ENCODE measurements around the gene PTPRJ.

Gene PTPRJ

GRCh38 chr11:48094643-48095339, 114.4 kb downstream of the PTPRJ start:
- H3K27ac ChIP-seq (ENCODE audit: low read depth, low read length): no peak overlapping the region
- H3K9me3 ChIP-seq (ENCODE audit: control insufficient read depth, insufficient read depth, low read length): no peaks in the 10 kb centered on the region
- peaks cover 7% of the 10 kb centered on the region for H3K27me3 ChIP-seq (ENCODE audit: control insufficient read depth, low read length)
- H3K4me1 ChIP-seq (ENCODE audit: control insufficient read depth, low read length): peaks cover 21% of the 10 kb centered on the region
- TF ChIP-seq CTCF (IDR thresholded peaks at IDR 0.05; ENCODE audit: low read depth, low read length, poor library complexity, severe bottlenecking): no peak
- TF ChIP-seq EZH2phosphoT487 (IDR thresholded peaks at IDR 0.05; ENCODE audit: borderline replicate concordance, low read length): no peak
- no peaks in the 10 kb centered on the region for H3K79me2 ChIP-seq (ENCODE audit: control insufficient read depth, low read length)
- H3K4me2 ChIP-seq (ENCODE audit: low read length): no peak overlapping the region
- H3K36me3 ChIP-seq (ENCODE audit: control insufficient read depth, low read length): no peaks in the 10 kb centered on the region
- H4K20me1 ChIP-seq (ENCODE audit: control insufficient read depth, insufficient read depth, low read depth, low read length): no peaks in the 10 kb centered on the region
- H3F3A ChIP-seq (ENCODE audit: control insufficient read depth, insufficient read depth): 0 out of 2 replicates have a peak, but pooled peaks cover 2% of the 10 kb centered on the region
- no peaks in the 10 kb centered on the region for H3K9me2 ChIP-seq (replicated peaks; ENCODE audit: control insufficient read depth, low read length)
- H3K4me3 ChIP-seq (ENCODE audit: low read length): no peak overlapping the region

DNA sequence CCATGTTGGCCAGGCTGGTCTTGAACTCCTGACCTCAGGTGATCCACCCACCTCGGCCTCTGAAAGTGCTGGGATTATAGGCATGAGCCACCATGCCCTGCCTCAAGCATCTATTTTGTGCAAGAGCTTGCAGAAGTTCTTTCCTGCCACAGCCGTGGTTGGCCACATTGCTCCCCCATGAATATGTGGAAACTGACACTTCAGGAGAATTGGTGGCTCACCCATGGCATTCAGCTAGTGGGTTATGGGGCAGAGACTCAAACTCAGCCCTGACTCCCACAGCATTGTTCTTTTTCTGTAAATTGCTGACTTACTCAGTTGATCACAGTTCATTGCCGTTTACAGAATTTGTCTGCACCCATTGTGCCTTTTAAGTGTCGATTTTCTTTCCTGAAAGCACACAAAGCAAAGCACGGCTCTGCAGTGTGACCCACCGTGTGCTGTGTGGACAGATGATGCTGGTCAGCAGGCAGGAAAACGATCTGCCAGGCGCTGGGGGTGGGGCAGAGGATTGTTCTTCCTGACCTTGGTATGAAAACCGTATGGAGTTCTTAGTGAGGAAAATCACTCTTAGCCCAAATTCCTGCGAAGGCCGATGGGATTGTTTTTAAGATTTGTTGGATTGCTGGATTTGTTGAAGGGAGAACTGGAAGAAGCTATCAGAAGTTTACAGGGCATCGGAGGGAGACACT, 115.6 kb downstream of the PTPRJ start:
- Histone ChIP-seq H3K9me3 (ENCODE audit: control insufficient read depth, insufficient read depth, low read length) (no peaks in the 10 kb centered on the region), H3K4me3 (ENCODE audit: low read length) (no peak overlapping the region), H3K79me2 (ENCODE audit: control insufficient read depth, low read length) (no peaks in the 10 kb centered on the region), H3F3A (ENCODE audit: control insufficient read depth, insufficient read depth) (0 out of 2 replicates have a peak, but pooled peaks cover 2% of the 10 kb centered on the region), H3K27me3 (ENCODE audit: control insufficient read depth, low read length) (peaks cover 7% of the 10 kb centered on the region), H3K4me2 (ENCODE audit: low read length) (no peak overlapping the region), H3K36me3 (ENCODE audit: control insufficient read depth, low read length) (no peaks in the 10 kb centered on the region), H3K9me2 (replicated peaks; ENCODE audit: control insufficient read depth, low read length) (no peaks in the 10 kb centered on the region), H3K27ac (ENCODE audit: low read depth, low read length) (no peak overlapping the region), H4K20me1 (ENCODE audit: control insufficient read depth, insufficient read depth, low read depth, low read length) (no peaks in the 10 kb centered on the region), H3K4me1 (ENCODE audit: control insufficient read depth, low read length) (peaks cover 21% of the 10 kb centered on the region)
- TF ChIP-seq EZH2phosphoT487 (IDR thresholded peaks at IDR 0.05; ENCODE audit: borderline replicate concordance, low read length) (no peak), CTCF (IDR thresholded peaks at IDR 0.05; ENCODE audit: low read depth, low read length, poor library complexity, severe bottlenecking) (no peak)

DNA sequence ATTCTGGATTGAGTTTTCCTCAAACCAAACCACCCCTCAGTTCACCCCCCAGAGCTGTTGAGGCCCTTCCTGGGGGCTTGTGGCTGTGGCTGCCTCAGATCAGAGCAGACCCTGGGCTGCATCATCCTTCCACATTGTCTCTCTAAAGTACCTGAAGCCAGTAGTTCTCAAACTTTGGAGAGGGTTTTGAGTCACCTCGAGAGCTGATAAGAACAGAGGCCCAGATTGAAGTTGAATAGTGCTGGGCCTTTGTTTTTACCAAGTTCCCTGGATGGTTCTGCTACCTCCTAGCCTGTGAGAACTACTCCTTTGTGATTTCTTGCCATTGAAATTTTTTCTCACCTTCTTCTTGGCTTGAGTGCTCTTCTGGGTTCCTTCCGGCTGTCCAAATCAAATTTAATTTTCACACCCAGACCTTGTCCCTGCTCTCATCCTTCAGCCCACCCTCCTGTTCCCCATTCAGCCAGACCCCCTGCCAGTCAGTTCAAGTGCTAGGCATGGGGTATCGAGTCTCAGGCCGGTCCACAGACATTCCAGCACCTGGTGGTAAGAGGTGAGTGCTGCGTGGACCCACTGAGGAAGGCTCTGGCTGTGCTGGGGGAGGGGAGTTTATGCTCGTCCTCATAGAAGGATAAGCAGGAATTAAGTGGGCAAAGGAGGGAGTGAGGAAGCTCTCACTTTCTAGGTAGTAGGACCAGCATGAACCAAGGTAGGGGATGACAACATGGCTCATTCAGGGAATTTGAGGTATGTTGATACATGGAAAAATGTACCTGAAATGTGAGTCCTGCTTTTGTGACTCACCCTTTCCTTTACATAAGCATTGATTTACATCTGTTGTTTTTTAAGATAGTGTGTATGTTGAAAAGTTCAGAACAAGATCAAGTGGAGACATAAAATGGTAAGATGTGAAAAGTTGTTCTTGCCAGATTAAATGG, 116.5 kb downstream of the PTPRJ start:
- Histone ChIP-seq H3K27me3 (ENCODE audit: control insufficient read depth, low read length) (peaks cover 10% of the 10 kb centered on the region), H3K9me3 (ENCODE audit: control insufficient read depth, insufficient read depth, low read length) (no peaks in the 10 kb centered on the region), H4K20me1 (ENCODE audit: control insufficient read depth, insufficient read depth, low read depth, low read length) (no peaks in the 10 kb centered on the region), H3F3A (ENCODE audit: control insufficient read depth, insufficient read depth) (0 out of 2 replicates have a peak, but pooled peaks cover 2% of the 10 kb centered on the region), H3K36me3 (ENCODE audit: control insufficient read depth, low read length) (no peaks in the 10 kb centered on the region), H3K4me2 (ENCODE audit: low read length) (no peak overlapping the region), H3K9me2 (replicated peaks; ENCODE audit: control insufficient read depth, low read length) (no peaks in the 10 kb centered on the region), H3K4me3 (ENCODE audit: low read length) (no peak overlapping the region), H3K79me2 (ENCODE audit: control insufficient read depth, low read length) (no peaks in the 10 kb centered on the region), H3K4me1 (ENCODE audit: control insufficient read depth, low read length) (peaks cover 21% of the 10 kb centered on the region), H3K27ac (ENCODE audit: low read depth, low read length) (no peak overlapping the region)
- TF ChIP-seq EZH2phosphoT487 (IDR thresholded peaks at IDR 0.05; ENCODE audit: borderline replicate concordance, low read length): no peak
- no peak for TF ChIP-seq CTCF (IDR thresholded peaks at IDR 0.05; ENCODE audit: low read depth, low read length, poor library complexity, severe bottlenecking)
